ENCODE measurements around the gene HEMK1. TPM values are rescaled to one million over a fixed set of nuclear protein-coding genes. Genes with fewer than 3 reads are reported as not detected.

HEMK1 gene
- total and polyA plus RNA-seq, 2 donors (not counting 1 experiment from before 2014, with no cell fraction given): 34.2 to 43.0 TPM

DNA sequence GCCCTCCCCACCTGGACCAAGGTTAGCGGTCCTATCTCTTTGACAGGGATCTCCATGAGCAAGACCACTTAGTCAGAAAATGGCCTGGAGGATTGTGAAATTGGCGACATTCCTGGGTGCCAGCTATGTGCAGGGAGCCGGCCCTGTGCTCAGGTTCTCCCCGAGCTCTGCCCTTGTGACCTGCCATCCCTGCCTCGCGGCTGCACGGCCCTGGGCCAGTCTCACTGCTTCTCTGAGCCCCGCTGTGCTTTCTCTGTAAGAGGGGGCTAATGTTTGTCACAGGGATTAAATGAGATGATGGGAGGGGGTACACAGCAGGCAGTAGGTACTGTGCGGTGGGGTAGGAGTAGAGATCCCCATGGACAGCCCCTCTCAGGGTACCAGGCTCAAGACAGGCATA lies 16.7 kb upstream of the HEMK1 start:
- H3K27ac ChIP-seq (ENCODE audit: low read length in 2 of 2): no peak overlapping the region
- H3K9ac ChIP-seq (ENCODE audit: low read length): no peak overlapping the region
- ATAC-seq (ENCODE audit: low read depth): no peak
- H3K4me3 ChIP-seq (ENCODE audit: control extremely low read depth in 1 of 5, extremely low read depth in 1 of 5, insufficient read depth in 1 of 5, low read depth in 2 of 5, low read length in 4 of 5): no peak overlapping the region
- no peak for DNase-seq
- H3K4me1 ChIP-seq (ENCODE audit: control insufficient read depth in 2 of 2, insufficient read depth in 2 of 2, low read length in 2 of 2): no peaks in the 10 kb centered on the region
- Mint-ChIP-seq H3K27me3 (no peaks in the 10 kb centered on the region), H3K4me3 (no peak overlapping the region), H3K27ac (no peak overlapping the region), H3K9me3 (ENCODE audit: insufficient read depth) (no peaks in the 10 kb centered on the region), H3K4me1 (no peaks in the 10 kb centered on the region)
- H3K36me3 ChIP-seq (replicated peaks in 1 of 2; ENCODE audit: control extremely low read depth in 1 of 2, control insufficient read depth in 1 of 2, extremely low read depth in 1 of 2, insufficient read depth in 2 of 2, low read length in 1 of 2): no peaks in the 10 kb centered on the region
- H4K20me1 ChIP-seq (ENCODE audit: control insufficient read depth, insufficient read depth, low read length, poor library complexity, severe bottlenecking): no peaks in the 10 kb centered on the region
- H3K27me3 ChIP-seq (replicated peaks in 1 of 4; ENCODE audit: control extremely low read depth in 1 of 4, control insufficient read depth in 3 of 4, insufficient read depth in 4 of 4, low read length in 3 of 4): no peaks in the 10 kb centered on the region
- WGBS (ENCODE audit: insufficient coverage): 87% methylated on average over 9 of the region's 9 CpGs
- H3K79me2 ChIP-seq (ENCODE audit: control insufficient read depth, insufficient read depth, low read length): no peaks in the 10 kb centered on the region
- H3K9me3 ChIP-seq (ENCODE audit: control extremely low read depth in 1 of 3, control insufficient read depth in 2 of 3, insufficient read depth in 1 of 3, low read length in 2 of 3): no peaks in the 10 kb centered on the region
- ChIA-PET POLR2A (no interaction called here), CTCF (interaction anchor here (0.8 to 2.3 kb wide), 2 partner anchors 60 to 63 kb away, joined by 3 to 14 read pairs; partner anchors contain the start of gene CISH)
- H2AFZ ChIP-seq (ENCODE audit: insufficient read depth, low read depth, low read length, poor library complexity, severe bottlenecking): no peak overlapping the region
- intact Hi-C loops (cut with micrococcal nuclease): no loop called here
- no peak for TF ChIP-seq EZH2 (IDR thresholded peaks at IDR 0.05; ENCODE audit: borderline replicate concordance, insufficient read depth, low read depth, low read length, poor library complexity, severe bottlenecking)
- TF ChIP-seq, protein P1, sequence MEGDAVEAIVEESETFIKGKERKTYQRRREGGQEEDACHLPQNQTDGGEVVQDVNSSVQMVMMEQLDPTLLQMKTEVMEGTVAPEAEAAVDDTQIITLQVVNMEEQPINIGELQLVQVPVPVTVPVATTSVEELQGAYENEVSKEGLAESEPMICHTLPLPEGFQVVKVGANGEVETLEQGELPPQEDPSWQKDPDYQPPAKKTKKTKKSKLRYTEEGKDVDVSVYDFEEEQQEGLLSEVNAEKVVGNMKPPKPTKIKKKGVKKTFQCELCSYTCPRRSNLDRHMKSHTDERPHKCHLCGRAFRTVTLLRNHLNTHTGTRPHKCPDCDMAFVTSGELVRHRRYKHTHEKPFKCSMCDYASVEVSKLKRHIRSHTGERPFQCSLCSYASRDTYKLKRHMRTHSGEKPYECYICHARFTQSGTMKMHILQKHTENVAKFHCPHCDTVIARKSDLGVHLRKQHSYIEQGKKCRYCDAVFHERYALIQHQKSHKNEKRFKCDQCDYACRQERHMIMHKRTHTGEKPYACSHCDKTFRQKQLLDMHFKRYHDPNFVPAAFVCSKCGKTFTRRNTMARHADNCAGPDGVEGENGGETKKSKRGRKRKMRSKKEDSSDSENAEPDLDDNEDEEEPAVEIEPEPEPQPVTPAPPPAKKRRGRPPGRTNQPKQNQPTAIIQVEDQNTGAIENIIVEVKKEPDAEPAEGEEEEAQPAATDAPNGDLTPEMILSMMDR (IDR thresholded peaks at IDR 0.05): no peak
- no peak overlapping the region for H3K4me2 ChIP-seq (replicated peaks; ENCODE audit: low read depth, low read length, poor library complexity, severe bottlenecking)

DNA sequence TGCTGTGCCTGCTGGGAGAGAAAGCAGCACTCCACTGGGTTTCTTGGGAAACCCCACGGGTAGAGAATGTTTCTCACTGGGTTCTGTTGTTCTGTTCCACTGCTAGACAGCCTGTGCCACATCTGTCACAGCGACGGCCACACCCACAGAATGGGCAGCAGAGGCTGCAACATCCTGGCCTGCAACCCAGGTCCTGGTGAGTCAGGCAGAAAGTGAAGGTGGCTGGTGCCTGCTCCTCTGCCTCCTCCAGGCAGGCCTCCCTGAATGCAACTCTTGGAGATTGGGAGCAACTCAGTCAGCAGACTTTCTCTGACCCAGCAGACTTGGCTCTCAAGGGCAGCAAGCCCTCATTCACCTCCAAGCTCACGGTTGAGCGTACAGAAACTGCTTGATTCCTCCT lies 14.8 kb upstream of the HEMK1 start:
- no peaks in the 10 kb centered on the region for H3K27me3 Mint-ChIP-seq
- H3K4me1 ChIP-seq (ENCODE audit: control insufficient read depth in 2 of 2, insufficient read depth in 2 of 2, low read length in 2 of 2): no peaks in the 10 kb centered on the region
- H3K9me3 Mint-ChIP-seq (ENCODE audit: insufficient read depth): no peaks in the 10 kb centered on the region
- ATAC-seq (ENCODE audit: low read depth) (no peak), DNase-seq (no peak)
- no peak overlapping the region for H2AFZ ChIP-seq (ENCODE audit: insufficient read depth, low read depth, low read length, poor library complexity, severe bottlenecking)
- H3K27me3 ChIP-seq (replicated peaks in 1 of 4; ENCODE audit: control extremely low read depth in 1 of 4, control insufficient read depth in 3 of 4, insufficient read depth in 4 of 4, low read length in 3 of 4): no peaks in the 10 kb centered on the region
- H3K4me1 Mint-ChIP-seq: no peaks in the 10 kb centered on the region
- no peak overlapping the region for H3K27ac ChIP-seq (ENCODE audit: low read length in 2 of 2)
- no peaks in the 10 kb centered on the region for H3K36me3 ChIP-seq (replicated peaks in 1 of 2; ENCODE audit: control extremely low read depth in 1 of 2, control insufficient read depth in 1 of 2, extremely low read depth in 1 of 2, insufficient read depth in 2 of 2, low read length in 1 of 2)
- no peaks in the 10 kb centered on the region for H3K79me2 ChIP-seq (ENCODE audit: control insufficient read depth, insufficient read depth, low read length)
- no peaks in the 10 kb centered on the region for H4K20me1 ChIP-seq (ENCODE audit: control insufficient read depth, insufficient read depth, low read length, poor library complexity, severe bottlenecking)
- no peak overlapping the region for H3K4me3 ChIP-seq (ENCODE audit: control extremely low read depth in 1 of 5, extremely low read depth in 1 of 5, insufficient read depth in 1 of 5, low read depth in 2 of 5, low read length in 4 of 5)
- no peak overlapping the region for H3K4me2 ChIP-seq (replicated peaks; ENCODE audit: low read depth, low read length, poor library complexity, severe bottlenecking)
- H3K4me3 Mint-ChIP-seq: no peak overlapping the region
- intact Hi-C loops (cut with micrococcal nuclease): no loop called here
- CTCF ChIA-PET: interaction anchor here (1.6 kb wide), 1 partner anchor 12 kb away, joined by 3 read pairs; no protein-coding TSS in a partner anchor
- H3K27ac Mint-ChIP-seq: no peak overlapping the region
- no peak for TF ChIP-seq EZH2 (IDR thresholded peaks at IDR 0.05; ENCODE audit: borderline replicate concordance, insufficient read depth, low read depth, low read length, poor library complexity, severe bottlenecking)
- TF ChIP-seq, protein P1 (IDR thresholded peaks at IDR 0.05): no peak
- no peak overlapping the region for H3K9ac ChIP-seq (ENCODE audit: low read length)
- H3K9me3 ChIP-seq (ENCODE audit: control extremely low read depth in 1 of 3, control insufficient read depth in 2 of 3, insufficient read depth in 1 of 3, low read length in 2 of 3): no peaks in the 10 kb centered on the region
- POLR2A ChIA-PET: no interaction called here
- 71% methylated on average over 5 of the region's 5 CpGs for WGBS (ENCODE audit: insufficient coverage)

Data from B cell (primary cell).